OCI-LY7 (cell line): ENCODE data around the gene BEAN1. TPM values are rescaled to one million over a fixed set of nuclear protein-coding genes. Genes with fewer than 3 reads are reported as not detected.
A peak's percentile ranks its signal among the peaks of the same experiment; 100 is the strongest.

ENCODE experiments used
- BruUV-seq: library from RNA; stranded (reverse); fragments of 400-500 nt; replicated peaks from 2 replicates; lab custom pipeline; 2021; lab: Mats Ljungman, UMichigan
- CTCF ChIA-PET: fragments of 300-600 bp; sonication (Branson Sonifier 250); formaldehyde crosslinking; loops from one replicate; lab custom pipeline; 2022; ENCODE audit warnings: antibody characterized with exemption; ENCODE audit not compliant: unreplicated experiment; lab: Charles Lee
- POLR2A ChIA-PET: fragments of 300-600 bp; sonication (Branson Sonifier 250); formaldehyde crosslinking; loops from one replicate; lab custom pipeline; 2022; ENCODE audit warnings: antibody characterized with exemption; lab: Charles Lee
- DNase-seq: peaks from one replicate; pipeline ENCODE4 v3.0.0-alpha.2; 2015; ENCODE audit warnings: low spot score
- H2AFZ ChIP-seq: fragments of 200-600 bp; sonication (generic), shearing (Covaris generic); 2 replicates; pipeline ENCODE4 v1.6.1; 2014; ENCODE audit warnings: mild to moderate bottlenecking, antibody characterized with exemption, low read length, moderate library complexity
- H3K27ac ChIP-seq: fragments of 200-600 bp; sonication (generic); 2 replicates; pipeline ENCODE4 v1.5.1; 2014; ENCODE audit warnings: mixed run types, low read depth, mild to moderate bottlenecking, moderate library complexity, low read length, inconsistent platforms; ENCODE audit not compliant: poor library complexity, severe bottlenecking
- H3K36me3 ChIP-seq: fragments of 200-600 bp; sonication (generic); 2 replicates; pipeline ENCODE4 v1.6.1; 2014; ENCODE audit warnings: mild to moderate bottlenecking, antibody characterized with exemption, low read length, moderate library complexity, mixed read lengths; ENCODE audit not compliant: insufficient read depth
- H3K4me1 ChIP-seq: fragments of 200-600 bp; sonication (generic); 2 replicates; pipeline ENCODE4 v1.5.1; 2014; ENCODE audit warnings: mild to moderate bottlenecking, low read length; ENCODE audit not compliant: insufficient read depth, poor library complexity, severe bottlenecking
- H3K4me2 ChIP-seq: fragments of 200-600 bp; sonication (generic); 2 replicates; pipeline ENCODE4 v1.6.1; 2014; ENCODE audit warnings: mild to moderate bottlenecking, low read length
- H3K4me3 ChIP-seq: fragments of 200-600 bp; sonication (generic); 2 replicates; pipeline ENCODE4 v1.5.1; 2014; ENCODE audit warnings: mild to moderate bottlenecking, low read depth, low read length; ENCODE audit not compliant: poor library complexity, severe bottlenecking
- H3K79me2 ChIP-seq: fragments of 200-600 bp; sonication (generic); 2 replicates; pipeline ENCODE4 v1.6.1; 2016; ENCODE audit warnings: low read depth, mild to moderate bottlenecking, low read length, moderate library complexity, mixed read lengths; ENCODE audit not compliant: insufficient read depth
- H3K9me2 ChIP-seq: fragments of 200-600 bp; sonication (generic); 2 replicates; pipeline ENCODE4 v1.6.1; 2016; ENCODE audit warnings: mild to moderate bottlenecking, low read length, mixed read lengths; ENCODE audit not compliant: insufficient read depth
- H3K9me3 ChIP-seq: fragments of 200-600 bp; sonication (generic); 2 replicates; pipeline ENCODE4 v1.6.1; 2014; ENCODE audit warnings: mild to moderate bottlenecking, mixed run types, low read length, mixed read lengths
- H4K20me1 ChIP-seq: fragments of 200-600 bp; sonication (generic); 2 replicates; pipeline ENCODE4 v1.6.1; 2014; ENCODE audit warnings: mild to moderate bottlenecking, antibody characterized with exemption, low read length, moderate library complexity, mixed read lengths; ENCODE audit not compliant: insufficient read depth
- EZH2phosphoT487 ChIP-seq: fragments of 200-600 bp; sonication (generic); IDR thresholded peaks from 2 replicates; pipeline ENCODE4 v1.6.1; 2018; ENCODE audit warnings: low read depth, borderline replicate concordance, mild to moderate bottlenecking, mixed run types, antibody characterized with exemption, low read length, moderate library complexity, mixed read lengths
- intact Hi-C: fragments of 100-400 bp; cut with micrococcal nuclease; formaldehyde crosslinking; loops from one replicate; pipeline ENCODE4 v1.10.0; 2022; ENCODE audit not compliant: unreplicated experiment
- total RNA-seq, 2 experiments: library from RNA; depleted of rRNA in 1 of 2; stranded (reverse); fragments of >200 nt in 1 of 2; shearing (Covaris generic) in 1 of 2; gene quantifications; 2 replicates each; pipeline ENCODE4 v1.2.3, GENCODE V29; 2014 to 2022
- TF ChIP-seq, protein P1 (sequence below): fragments of 200-600 bp; sonication (generic); conservative IDR thresholded peaks from 2 replicates; pipeline ENCODE4 v1.5.1; 2014; ENCODE audit warnings: mild to moderate bottlenecking, antibody characterized with exemption, low read length, moderate library complexity, mixed read lengths

BEAN1 gene
- total RNA-seq, 2 experiments from 2014 or later = 0.13 TPM; not detected in 1

- Histone ChIP-seq H3K9me2 (no peaks in the 10 kb centered on the region), H3K79me2 (no peaks in the 10 kb centered on the region), H3K4me2 (peak overlapping the region; percentile 83), H4K20me1 (no peaks in the 10 kb centered on the region), H3K9me3 (no peaks in the 10 kb centered on the region), H3K4me3 (peak overlapping the region; percentile 58), H3K4me1 (peaks cover 39% of the 10 kb centered on the region), H2AFZ (peak overlapping the region; percentile 62), H3K27ac (peak overlapping the region; percentile 68), H3K36me3 (no peaks in the 10 kb centered on the region)
- ChIA-PET CTCF (interaction anchor here (1.1 kb wide), 2 partner anchors 35 to 40 kb away, joined by 3 read pairs; partner anchors contain the start of gene CKLF), POLR2A (interaction anchor here (2.2 kb wide), 1 partner anchor 35 kb away, joined by 11 read pairs; the partner anchor contains the start of gene CKLF)
- DNase-seq = peak; percentile 95
- TSS peak; percentile 98 for BruUV-seq
- TF ChIP-seq, protein P1, sequence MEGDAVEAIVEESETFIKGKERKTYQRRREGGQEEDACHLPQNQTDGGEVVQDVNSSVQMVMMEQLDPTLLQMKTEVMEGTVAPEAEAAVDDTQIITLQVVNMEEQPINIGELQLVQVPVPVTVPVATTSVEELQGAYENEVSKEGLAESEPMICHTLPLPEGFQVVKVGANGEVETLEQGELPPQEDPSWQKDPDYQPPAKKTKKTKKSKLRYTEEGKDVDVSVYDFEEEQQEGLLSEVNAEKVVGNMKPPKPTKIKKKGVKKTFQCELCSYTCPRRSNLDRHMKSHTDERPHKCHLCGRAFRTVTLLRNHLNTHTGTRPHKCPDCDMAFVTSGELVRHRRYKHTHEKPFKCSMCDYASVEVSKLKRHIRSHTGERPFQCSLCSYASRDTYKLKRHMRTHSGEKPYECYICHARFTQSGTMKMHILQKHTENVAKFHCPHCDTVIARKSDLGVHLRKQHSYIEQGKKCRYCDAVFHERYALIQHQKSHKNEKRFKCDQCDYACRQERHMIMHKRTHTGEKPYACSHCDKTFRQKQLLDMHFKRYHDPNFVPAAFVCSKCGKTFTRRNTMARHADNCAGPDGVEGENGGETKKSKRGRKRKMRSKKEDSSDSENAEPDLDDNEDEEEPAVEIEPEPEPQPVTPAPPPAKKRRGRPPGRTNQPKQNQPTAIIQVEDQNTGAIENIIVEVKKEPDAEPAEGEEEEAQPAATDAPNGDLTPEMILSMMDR = no peak
- TF ChIP-seq EZH2phosphoT487 = no peak
- intact Hi-C loops = loop anchor here (1.0 to 2.0 kb wide), 3 partner anchors 34 to 72 kb away; no protein-coding TSS in a partner anchor
Measured at GRCh38 chr16:66516808-66517585, 89.9 kb downstream of the BEAN1 start.

DNA sequence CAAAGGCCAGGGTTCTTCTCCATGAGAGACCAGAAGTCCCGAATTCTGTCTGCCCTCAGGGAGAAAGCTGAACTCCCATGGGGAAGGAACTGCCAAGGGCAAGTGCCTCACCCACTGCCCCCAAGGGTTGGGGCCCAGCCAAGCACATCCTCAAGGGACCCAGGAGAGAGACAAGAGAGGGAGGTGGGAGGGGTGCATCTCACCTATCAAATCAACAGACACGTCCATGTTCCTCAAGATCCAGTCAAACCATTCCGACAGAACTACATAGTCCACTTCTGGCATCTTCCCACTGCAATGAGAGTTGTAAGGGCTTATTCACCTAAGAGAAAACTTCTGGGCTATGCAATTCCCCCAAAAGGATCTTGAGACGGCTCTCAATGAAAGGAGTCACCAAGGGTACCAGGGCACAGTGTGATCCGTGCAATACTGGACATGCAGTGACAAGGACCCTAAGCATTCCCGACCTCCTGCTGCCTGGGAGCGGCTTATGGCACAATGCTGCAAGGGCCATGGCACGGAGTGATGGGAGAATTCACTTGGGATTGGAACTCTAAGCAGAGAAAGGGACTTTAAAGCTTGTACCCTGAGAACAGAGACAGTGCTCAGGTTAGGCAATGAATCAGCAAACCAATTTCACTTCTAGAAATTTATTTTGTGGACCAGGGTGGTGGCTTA is 90.6 kb downstream of the BEAN1 start:
- no peaks in the 10 kb centered on the region for H3K36me3 ChIP-seq
- H3K27ac ChIP-seq = peak overlapping the region; percentile 68
- H2AFZ ChIP-seq = peak overlapping the region; percentile 62; the same call in 1 of the 2 replicates
- CTCF ChIA-PET = interaction anchor here (1.1 kb wide), 2 partner anchors 34 to 41 kb away, joined by 3 read pairs; partner anchors contain the start of gene CKLF
- no peaks in the 10 kb centered on the region for H4K20me1 ChIP-seq
- peak overlapping the region; percentile 83 for H3K4me2 ChIP-seq
- peak overlapping the region; percentile 58 for H3K4me3 ChIP-seq
- H3K9me2 ChIP-seq = no peaks in the 10 kb centered on the region
- intact Hi-C loops = loop anchor here (2.0 kb wide), 1 partner anchor 71 kb away; no protein-coding TSS in a partner anchor
- no peaks in the 10 kb centered on the region for H3K79me2 ChIP-seq
- no TSS peak for BruUV-seq
- H3K4me1 ChIP-seq = peaks cover 46% of the 10 kb centered on the region
- TF ChIP-seq EZH2phosphoT487 = no peak
- DNase-seq = no peak
- no peaks in the 10 kb centered on the region for H3K9me3 ChIP-seq
- POLR2A ChIA-PET = interaction anchor here (2.2 kb wide), 1 partner anchor 34 kb away, joined by 11 read pairs; the partner anchor contains the start of gene CKLF
